ENCODE data around the gene OR4A16.

OR4A16 gene, protein sequence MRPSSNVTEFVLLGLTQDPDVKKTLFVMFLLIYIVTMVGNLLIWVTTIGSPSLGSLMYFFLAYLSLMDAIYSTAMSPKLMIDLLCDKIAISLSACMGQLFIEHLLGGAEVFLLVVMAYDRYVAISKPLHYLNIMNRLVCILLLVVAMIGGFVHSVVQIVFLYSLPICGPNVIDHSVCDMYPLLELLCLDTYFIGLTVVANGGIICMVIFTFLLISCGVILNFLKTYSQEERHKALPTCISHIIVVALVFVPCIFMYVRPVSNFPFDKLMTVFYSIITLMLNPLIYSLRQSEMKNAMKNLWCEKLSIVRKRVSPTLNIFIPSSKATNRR

DNA sequence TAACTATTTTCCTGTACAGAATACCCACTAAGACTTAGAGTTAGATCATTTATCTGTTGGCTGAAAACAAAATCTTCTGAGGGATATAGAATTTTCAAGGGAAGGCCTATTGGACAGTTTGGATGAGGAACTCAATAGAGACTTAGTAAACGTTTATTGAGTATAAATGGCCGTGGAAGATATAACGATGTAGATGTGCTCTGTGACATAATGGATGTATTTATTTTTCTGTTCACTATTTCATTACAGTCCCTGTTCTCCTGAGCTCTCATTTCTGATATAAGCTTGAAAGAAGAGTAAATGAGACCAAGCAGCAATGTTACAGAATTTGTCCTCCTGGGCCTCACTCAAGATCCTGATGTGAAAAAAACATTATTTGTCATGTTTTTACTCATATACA, at the start of gene OR4A16:
Gene OR4A16 (plus strand): TSS at position 301 of the 400 bp plus-strand sequence. CDS start 0 bp downstream, at position 301.
- DNase-seq: no peak

DNA sequence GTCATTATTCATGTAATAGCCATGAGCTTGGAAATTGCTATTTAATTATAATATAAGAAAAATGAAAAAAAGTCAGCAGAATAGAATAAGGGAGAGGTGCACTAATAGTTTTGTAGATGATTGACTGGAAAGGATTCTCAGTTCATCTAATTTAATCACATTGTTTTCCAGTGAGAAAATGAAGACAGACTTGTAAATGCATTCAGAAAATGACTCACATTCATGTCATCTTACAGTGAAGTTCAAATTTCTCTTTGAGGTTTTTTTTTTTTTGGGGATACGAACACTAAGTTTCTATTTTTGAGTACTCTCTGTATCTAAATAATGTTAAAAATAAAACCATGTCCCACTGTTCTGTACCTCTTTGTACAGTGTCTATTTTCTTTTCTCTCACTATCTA, 18.5 kb upstream of the OR4A16 start:
- DNase-seq: no peak

DNA sequence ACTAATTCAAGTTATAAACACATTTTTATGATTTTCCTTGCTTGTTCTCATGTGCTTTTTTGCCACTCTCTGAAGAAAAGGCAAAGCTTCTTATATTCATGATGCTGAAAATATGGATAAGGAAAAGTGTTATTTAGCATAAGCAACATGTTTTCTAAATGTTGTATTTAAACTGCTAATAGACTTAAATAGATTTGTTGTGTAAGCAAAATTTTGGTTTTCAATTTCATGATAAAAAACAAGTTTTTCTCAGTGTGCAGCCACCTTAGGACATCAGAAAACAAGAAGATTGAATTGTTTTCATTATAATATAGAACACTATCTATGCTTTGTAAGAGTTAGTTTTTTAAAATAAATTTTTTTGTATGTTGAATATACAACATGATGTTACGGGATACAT, 2.3 kb downstream of the OR4A16 start:
- DNase-seq: no peak

DNA sequence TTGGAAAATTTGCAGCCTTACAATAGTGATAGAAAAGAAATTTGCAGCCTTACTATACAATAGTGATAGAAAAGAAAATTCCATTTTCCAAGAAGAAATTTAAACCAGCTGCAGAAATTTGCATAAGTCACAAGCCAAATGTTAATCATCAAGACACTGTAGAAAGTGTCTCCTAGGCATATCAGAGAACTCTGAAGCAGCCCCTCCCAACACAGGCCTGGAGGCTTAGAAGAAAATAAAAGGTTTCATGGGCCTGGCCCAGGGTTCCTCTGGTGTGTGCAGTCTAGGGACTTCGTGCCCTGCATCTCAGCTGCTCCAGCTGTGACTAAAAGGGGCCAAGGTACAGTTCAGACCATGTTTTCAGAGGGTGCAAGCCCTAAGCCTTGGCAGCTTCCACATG, 6.0 kb downstream of the OR4A16 start:
- no peak for DNase-seq

DNA sequence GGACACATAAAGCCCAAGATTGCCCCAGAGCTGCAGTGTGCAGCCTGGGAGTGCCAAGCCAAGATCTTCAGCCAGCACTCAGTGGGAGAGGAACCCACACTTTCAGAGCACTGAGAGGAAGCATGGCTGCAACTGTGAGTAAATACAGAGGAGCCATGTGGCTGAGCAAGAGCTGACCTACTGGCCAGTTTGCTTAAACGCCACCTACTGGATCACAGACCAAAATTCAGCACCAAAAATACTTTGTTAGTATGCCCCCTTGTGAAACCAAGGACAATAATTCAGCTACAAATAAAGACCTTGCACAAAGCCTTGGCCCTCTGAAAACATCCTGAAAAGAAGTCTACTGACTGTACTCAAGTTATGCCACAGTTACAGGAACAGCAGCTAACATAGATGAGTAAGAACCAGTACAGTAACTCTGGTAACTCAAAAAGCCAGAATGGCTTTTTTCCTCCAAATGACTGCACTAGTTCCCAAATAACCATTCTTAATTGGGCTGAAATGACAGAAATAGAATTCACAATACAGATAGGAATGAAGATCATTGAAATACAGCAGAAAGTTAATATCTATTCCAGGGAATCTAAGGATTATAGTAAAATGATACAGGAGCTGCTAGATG, 14.7 kb downstream of the OR4A16 start:
- no peak for DNase-seq

DNA sequence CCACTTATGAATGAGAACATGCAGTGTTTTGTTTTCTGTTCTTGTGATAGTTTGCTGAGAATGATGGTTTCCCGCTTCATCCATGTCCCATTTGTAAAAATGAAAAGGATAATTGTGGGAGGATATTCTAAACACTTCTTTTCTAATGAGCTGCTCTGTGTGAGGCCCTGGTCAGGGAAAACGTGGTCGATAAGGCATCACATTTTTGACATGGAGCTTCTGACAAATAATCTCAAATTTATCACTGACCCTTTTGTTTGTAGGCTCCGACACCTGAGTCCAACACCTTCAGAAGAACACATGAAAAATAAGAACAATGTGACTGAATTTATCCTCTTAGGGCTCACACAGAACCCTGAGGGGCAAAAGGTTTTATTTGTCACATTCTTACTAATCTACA, 24.7 kb downstream of the OR4A16 start, which contains the start of gene OR4A15:
Gene OR4A15 (plus strand): TSS at position 301 of the 400 bp plus-strand sequence. CDS start 0 bp downstream, at position 301.
- no peak for DNase-seq
